IPS DF 6.9 (cell line): ENCODE measurements around the gene PHACTR3.

Experiments used
- DNase-seq: peaks from one replicate; pipeline ENCODE4 v3.0.0-alpha.2; 2013; ENCODE audit warnings: low read depth, low spot score
- H3K27ac ChIP-seq: one replicate; pipeline ENCODE4 v1.5.1; 2013; ENCODE audit warnings: low read length, control low read depth
- H3K27me3 ChIP-seq: 2 replicates; pipeline ENCODE4 v1.6.1; 2013; ENCODE audit warnings: mild to moderate bottlenecking, low read length; ENCODE audit not compliant: control insufficient read depth, insufficient read depth
- H3K36me3 ChIP-seq: 2 replicates; pipeline ENCODE4 v1.6.1; 2013; ENCODE audit warnings: low read length; ENCODE audit not compliant: control insufficient read depth, insufficient read depth
- H3K4me1 ChIP-seq: 2 replicates; pipeline ENCODE4 v1.6.1; 2013; ENCODE audit warnings: low read length; ENCODE audit not compliant: control insufficient read depth, insufficient read depth
- H3K4me3 ChIP-seq: 2 replicates; pipeline ENCODE4 v1.5.1; 2013; ENCODE audit warnings: mild to moderate bottlenecking, low read length
- H3K9me3 ChIP-seq: 2 replicates; pipeline ENCODE4 v1.6.1; 2013; ENCODE audit warnings: low read length, inconsistent platforms; ENCODE audit not compliant: control insufficient read depth, insufficient read depth
- WGBS: extraction: QIAGEN DNeasy Blood & Tissue Kit; methylation state at CpG from one replicate; pipeline ENCODE4 v1.1.7; 2013; ENCODE audit warnings: mixed read lengths, missing lambda C conversion rate; ENCODE audit not compliant: insufficient read length, insufficient coverage; 5-methylcytosine and 5-hydroxymethylcytosine counted together

Gene PHACTR3

DNA sequence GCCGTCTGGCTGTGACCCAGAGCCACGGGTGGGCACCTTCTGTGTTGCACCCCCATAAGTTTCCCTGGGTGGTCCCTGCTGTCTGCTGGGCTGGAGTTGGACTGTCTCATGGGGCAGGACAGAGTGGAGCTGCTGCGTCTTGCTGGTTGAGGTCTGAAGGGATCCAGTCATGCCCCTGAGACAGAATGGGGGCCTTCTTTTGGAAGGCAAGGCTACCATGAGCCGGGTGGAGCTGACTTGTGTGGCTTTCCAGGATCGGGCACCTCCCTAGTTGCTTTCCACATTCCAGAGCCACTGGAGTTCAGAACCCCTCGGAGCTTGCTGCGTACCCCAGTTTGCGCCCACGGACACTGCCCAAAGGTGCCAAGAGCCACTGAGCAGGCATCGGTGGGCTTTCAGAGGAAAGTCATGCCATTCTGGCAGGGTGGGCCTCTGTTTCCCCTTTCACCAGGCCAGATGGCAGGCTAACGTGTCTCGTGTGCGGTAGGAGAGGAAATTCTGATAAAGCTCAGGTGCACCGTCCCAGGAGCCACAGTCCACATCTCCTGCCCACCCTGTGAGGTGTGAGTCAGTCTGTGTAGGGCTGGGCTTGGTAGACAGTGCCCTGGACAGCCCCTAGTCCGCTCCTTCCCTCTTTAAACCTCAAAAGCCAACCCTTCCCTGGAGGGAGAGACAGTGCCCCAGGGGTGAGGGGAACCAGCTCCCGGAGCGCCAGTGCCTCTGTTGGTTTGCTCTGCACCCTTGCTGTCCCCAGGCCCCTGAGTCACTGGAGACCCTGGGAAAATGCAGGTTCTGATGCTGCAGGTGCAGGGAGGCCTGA is 203.8 kb downstream of the PHACTR3 start:
- Histone ChIP-seq H3K27ac (no peak overlapping the region), H3K4me1 (no peaks in the 10 kb centered on the region), H3K36me3 (no peaks in the 10 kb centered on the region), H3K9me3 (peaks cover 25% of the 10 kb centered on the region), H3K27me3 (no peaks in the 10 kb centered on the region), H3K4me3 (no peak overlapping the region)
- no peak for DNase-seq
- no CpG with 5 or more reads among the region's 17 CpGs for WGBS

DNA sequence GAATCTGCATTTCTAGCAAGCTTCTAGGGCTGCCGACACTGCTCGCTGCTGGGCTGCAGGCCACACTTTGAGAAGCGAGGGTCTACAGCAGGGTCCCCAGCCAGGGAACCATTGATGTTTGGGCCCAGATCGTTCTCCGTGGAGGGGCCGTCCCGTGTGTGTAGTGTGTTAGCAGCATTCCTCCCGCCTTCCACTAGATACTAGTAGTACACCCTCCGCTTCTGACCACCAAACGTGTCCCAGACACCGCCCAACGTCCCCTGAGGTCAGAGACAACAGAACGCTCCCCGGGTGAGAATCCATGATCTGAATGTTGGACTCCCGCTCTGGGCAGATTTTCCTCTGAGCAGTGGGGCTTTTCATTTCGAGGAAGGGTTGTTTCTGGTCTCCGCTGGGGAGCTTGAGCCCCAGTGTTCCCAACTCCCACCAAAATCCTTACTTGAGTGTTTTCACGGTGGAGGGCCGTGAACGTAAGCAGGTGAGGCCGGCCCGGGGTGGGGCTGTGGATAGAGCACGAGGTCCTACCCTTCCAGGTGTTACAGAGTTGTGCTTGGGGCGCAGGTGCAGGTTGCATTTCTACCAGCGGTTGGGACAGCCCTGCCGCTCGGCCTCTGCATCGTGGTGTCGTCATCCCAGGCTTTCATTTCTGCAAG is 204.5 kb downstream of the PHACTR3 start:
- whole genome bisulfite sequencing: no CpG with 5 or more reads among the region's 29 CpGs
- DNase-seq: no peak

DNA sequence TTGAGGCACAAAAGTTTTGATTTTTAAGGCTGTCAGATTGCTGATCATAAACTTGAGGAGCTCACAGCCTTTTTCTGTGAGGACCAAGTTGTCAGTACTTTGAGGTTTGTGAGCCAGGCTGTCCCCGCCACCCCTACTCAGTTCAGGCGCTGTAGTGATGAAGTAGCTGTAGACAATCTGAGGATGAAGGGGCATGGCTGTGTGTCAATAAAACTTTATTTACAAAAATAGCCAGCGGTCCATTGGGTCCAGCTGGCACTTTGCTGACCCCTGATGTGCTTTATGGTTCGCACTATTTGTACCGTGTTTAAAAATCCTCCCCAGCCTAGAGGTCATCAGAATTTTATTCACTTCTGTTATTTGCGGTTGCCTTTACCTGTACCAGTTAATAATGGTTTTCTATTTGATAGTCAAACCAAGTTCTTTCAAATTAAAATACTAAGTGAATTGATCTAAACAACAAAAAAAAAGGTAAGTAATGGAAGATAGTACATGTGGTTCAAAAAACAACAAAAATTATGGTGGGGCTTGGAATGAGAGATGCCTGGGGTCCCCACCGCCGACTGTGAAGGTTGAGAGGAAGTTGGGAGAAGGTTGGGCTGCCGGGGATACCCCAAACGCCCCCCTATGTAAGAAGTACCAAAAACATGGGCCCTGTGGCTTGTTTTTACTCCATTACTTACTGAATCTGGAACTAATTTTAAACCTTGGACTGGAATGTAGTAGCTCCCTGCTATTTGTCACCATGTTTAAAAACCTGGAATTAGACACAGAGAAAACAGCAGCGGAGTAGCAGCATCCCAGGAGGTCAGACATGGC is 205.5 kb downstream of the PHACTR3 start:
- H3K27ac ChIP-seq: no peak overlapping the region
- WGBS: no CpG with 5 or more reads among the region's 11 CpGs
- DNase-seq: no peak
- no peaks in the 10 kb centered on the region for H3K27me3 ChIP-seq
- no peak overlapping the region for H3K4me3 ChIP-seq
- H3K9me3 ChIP-seq: peaks cover 33% of the 10 kb centered on the region
- no peaks in the 10 kb centered on the region for H3K4me1 ChIP-seq
- H3K36me3 ChIP-seq: no peaks in the 10 kb centered on the region

More for the DNA sequence above, 204.5 kb downstream of the PHACTR3 start:
- H3K27me3 ChIP-seq: no peaks in the 10 kb centered on the region
- no peaks in the 10 kb centered on the region for H3K36me3 ChIP-seq
- no peaks in the 10 kb centered on the region for H3K4me1 ChIP-seq
- H3K4me3 ChIP-seq: no peak overlapping the region
- H3K9me3 ChIP-seq: peaks cover 30% of the 10 kb centered on the region
- H3K27ac ChIP-seq: no peak overlapping the region

GRCh38 chr20:59810449-59811187 is 206.3 kb downstream of the PHACTR3 start:
- H3K4me1 ChIP-seq: no peaks in the 10 kb centered on the region
- H3K9me3 ChIP-seq: peaks cover 30% of the 10 kb centered on the region
- H3K4me3 ChIP-seq: no peak overlapping the region
- no CpG with 5 or more reads among the region's 15 CpGs for WGBS
- no peaks in the 10 kb centered on the region for H3K27me3 ChIP-seq
- DNase-seq: no peak
- H3K27ac ChIP-seq: no peak overlapping the region
- H3K36me3 ChIP-seq: no peaks in the 10 kb centered on the region

GRCh38 chr20:59811681-59812171 is 207.4 kb downstream of the PHACTR3 start:
- no CpG with 5 or more reads among the region's 7 CpGs for WGBS
- H3K9me3 ChIP-seq: peaks cover 30% of the 10 kb centered on the region
- no peak for DNase-seq
- no peak overlapping the region for H3K4me3 ChIP-seq
- no peaks in the 10 kb centered on the region for H3K27me3 ChIP-seq
- H3K4me1 ChIP-seq: no peaks in the 10 kb centered on the region
- H3K36me3 ChIP-seq: no peaks in the 10 kb centered on the region
- H3K27ac ChIP-seq: no peak overlapping the region

DNA sequence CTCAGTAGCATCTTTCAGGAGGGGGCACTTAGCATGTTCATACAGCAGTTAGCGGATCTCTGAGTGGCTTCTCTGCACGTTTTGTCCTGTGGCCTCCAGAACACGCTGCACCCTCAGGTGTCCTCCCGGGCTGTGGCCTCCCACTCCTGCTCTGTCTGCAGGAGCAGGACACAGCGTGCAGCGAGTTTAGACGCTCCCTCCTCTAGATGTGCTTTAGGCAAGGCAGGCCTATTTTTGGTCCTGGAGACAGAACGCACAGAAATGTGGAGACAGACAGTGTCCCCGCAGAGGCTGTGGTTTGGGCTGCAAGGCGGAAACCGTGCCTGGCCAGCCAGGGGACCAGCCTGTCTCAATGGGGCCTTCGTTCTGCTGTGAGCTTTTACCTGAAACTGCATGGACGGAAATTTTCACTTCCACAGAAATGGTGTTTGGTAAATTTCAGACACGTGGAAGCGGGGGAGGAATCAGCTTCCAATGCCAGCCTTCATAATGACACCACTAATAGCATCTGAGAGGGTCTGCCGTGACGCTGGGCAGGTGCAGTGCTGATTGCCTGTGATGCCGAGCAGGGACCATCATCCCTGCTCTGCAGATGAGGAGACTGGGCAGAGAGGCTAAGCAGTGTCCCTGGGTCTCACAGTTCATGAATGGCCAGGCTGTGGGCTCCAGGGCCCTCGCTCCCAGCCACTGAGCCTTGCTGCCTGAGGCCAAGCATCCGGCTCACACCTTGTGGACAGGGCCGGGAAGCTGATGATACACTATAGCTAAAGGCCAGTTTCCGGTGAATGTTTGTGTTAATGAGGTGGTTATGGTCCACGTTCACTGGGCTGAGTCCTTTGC is 208.2 kb downstream of the PHACTR3 start:
- no CpG with 5 or more reads among the region's 23 CpGs for WGBS
- DNase-seq: no peak
- Histone ChIP-seq H3K27me3 (no peaks in the 10 kb centered on the region), H3K9me3 (peaks cover 31% of the 10 kb centered on the region), H3K4me3 (no peak overlapping the region), H3K27ac (no peak overlapping the region), H3K36me3 (no peaks in the 10 kb centered on the region), H3K4me1 (no peaks in the 10 kb centered on the region)

GRCh38 chr20:59813126-59813947 is 209.0 kb downstream of the PHACTR3 start:
- no peak overlapping the region for H3K27ac ChIP-seq
- WGBS: no CpG with 5 or more reads among the region's 18 CpGs
- DNase-seq: no peak
- H3K4me1 ChIP-seq: no peaks in the 10 kb centered on the region
- H3K9me3 ChIP-seq: peaks cover 30% of the 10 kb centered on the region
- no peaks in the 10 kb centered on the region for H3K36me3 ChIP-seq
- H3K4me3 ChIP-seq: no peak overlapping the region
- H3K27me3 ChIP-seq: no peaks in the 10 kb centered on the region

GRCh38 chr20:59813948-59814839 is 209.9 kb downstream of the PHACTR3 start:
- Histone ChIP-seq H3K9me3 (peaks cover 28% of the 10 kb centered on the region), H3K4me1 (no peaks in the 10 kb centered on the region), H3K27ac (no peak overlapping the region), H3K36me3 (no peaks in the 10 kb centered on the region), H3K27me3 (no peaks in the 10 kb centered on the region), H3K4me3 (no peak overlapping the region)
- no peak for DNase-seq
- WGBS: no CpG with 5 or more reads among the region's 21 CpGs
